Measurements from ENCODE around the gene SLC6A18.

- TF ChIP-seq NR1H2 (CRISPR knock-in tag; IDR thresholded peaks at IDR 0.05; ENCODE audit: borderline replicate concordance, low read depth) (0 out of 2 replicates have a peak, but pooled peaks have one; percentile 30), RFX5 (IDR thresholded peaks at IDR 0.05; ENCODE audit: low read depth, low read length) (no peak), SRF (IDR thresholded peaks at IDR 0.05; ENCODE audit: low read depth, low read length) (no peak), CTCF (CRISPR knock-in tag; IDR thresholded peaks at IDR 0.05) (0 out of 2 replicates have a peak, but pooled peaks have one; percentile 18)
Measured at GRCh38 chr5:1178529-1179382, 46.4 kb upstream of the SLC6A18 start.

Measured in HepG2 (cell line).